Uterus (tissue), 2 donors: ENCODE measurements around the gene CFHR1.
"Not testable (repeated sequence)": the region's sequence is repeated elsewhere in the genome, so short reads cannot be mapped to it uniquely, and the experiment has no call there.

Experiments used
- CTCF ChIP-seq, 4 experiments: fragments of 200-600 bp in 2 of 4; fragments of 450-650 bp in 2 of 4; sonication (generic) in 2 of 4; IDR thresholded peaks; one replicate each; pipeline ENCODE4 v1.5.1; 2016 to 2019; ENCODE audit warnings: antibody characterized with exemption in 4 of 4, mild to moderate bottlenecking in 2 of 4, moderate library complexity in 1 of 4
- POLR2A ChIP-seq, 2 donors: fragments of 450-650 bp; IDR thresholded peaks; one replicate each; pipeline ENCODE4 v1.6.1; 2016; ENCODE audit warnings: antibody characterized with exemption in 2 of 2, mild to moderate bottlenecking in 1 of 2, moderate library complexity in 1 of 2

GRCh38 chr1:196769823-196770222 is 49.7 kb upstream of the CFHR1 start:
- not testable (repeated sequence) for TF ChIP-seq CTCF, POLR2A (IDR thresholded peaks at IDR 0.05)
